Erythroblast (primary cell): ENCODE measurements around the gene TPSAB1.

Experiments
- GATA1 ChIP-seq: IDR thresholded peaks from 2 replicates; pipeline ENCODE4 v1.6.1; 2011; ENCODE audit warnings: low read depth, mild to moderate bottlenecking, control low read depth, low read length, moderate library complexity
- POLR2A ChIP-seq: IDR thresholded peaks from 2 replicates; pipeline ENCODE4 v1.6.1; 2011; ENCODE audit warnings: mild to moderate bottlenecking, low read length

DNA sequence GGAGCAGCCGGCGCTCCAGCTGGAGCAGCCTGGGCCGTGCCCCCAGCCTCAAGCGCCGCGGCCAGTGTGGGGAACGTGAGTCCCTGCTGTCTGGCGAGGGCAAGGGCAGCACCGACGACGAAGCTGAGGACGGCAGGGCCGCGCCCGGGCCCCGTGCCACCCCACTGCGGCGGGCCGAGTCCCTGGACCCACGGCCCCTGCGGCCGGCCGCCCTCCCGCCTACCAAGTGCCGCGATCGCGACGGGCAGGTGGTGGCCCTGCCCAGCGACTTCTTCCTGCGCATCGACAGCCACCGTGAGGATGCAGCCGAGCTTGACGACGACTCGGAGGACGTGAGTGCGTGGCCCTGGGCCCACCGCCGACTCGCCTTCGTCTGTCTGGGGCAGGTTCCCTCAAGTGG is 31.4 kb upstream of the TPSAB1 start:
- TF ChIP-seq POLR2A (no peak), GATA1 (no peak)
